AG04449 (cell line): ENCODE measurements around the gene EFNA5.

Source experiments
- CTCF ChIA-PET: fragments of 350-600 bp; formaldehyde crosslinking; extraction: SDS; loops from one replicate; lab custom pipeline; 2021; ENCODE audit warnings: antibody characterized with exemption; lab: Yijun Ruan, JAX
- POLR2A ChIA-PET: fragments of 400-600, 350-600 bp; formaldehyde crosslinking; extraction: SDS; loops from one replicate; lab custom pipeline; 2020; ENCODE audit warnings: antibody characterized with exemption, inconsistent platforms; lab: Yijun Ruan, JAX
- DNase-seq: peaks from one replicate; pipeline ENCODE4 v3.0.0-alpha.2; 2010; ENCODE audit warnings: low read depth, low spot score
- H3K4me3 ChIP-seq: 2 replicates; pipeline ENCODE4 v1.5.1; 2011; ENCODE audit warnings: low read depth, mild to moderate bottlenecking, control low read depth, low read length
- CTCF ChIP-seq: IDR thresholded peaks from one replicate; pipeline ENCODE4 v1.5.1; 2011; ENCODE audit warnings: mild to moderate bottlenecking, moderate library complexity, low read length, control low read depth, inconsistent platforms; ENCODE audit not compliant: insufficient read depth; ENCODE audit errors: missing control alignments

EFNA5 gene

GRCh38 chr5:107617052-107617451, 53.7 kb downstream of the EFNA5 start:
- TF ChIP-seq CTCF: no peak
- no peak for DNase-seq
- no peak overlapping the region for H3K4me3 ChIP-seq
- POLR2A ChIA-PET: no interaction called here
- CTCF ChIA-PET: no interaction called here

- CTCF ChIA-PET: no interaction called here
Measured at GRCh38 chr5:107616213-107616612, 54.5 kb downstream of the EFNA5 start.

GRCh38 chr5:107615299-107615817, 55.4 kb downstream of the EFNA5 start:
- DNase-seq: no peak
- TF ChIP-seq CTCF: no peak
- ChIA-PET CTCF (no interaction called here), POLR2A (no interaction called here)
- no peak overlapping the region for H3K4me3 ChIP-seq

More at GRCh38 chr5:107616213-107616612, 54.5 kb downstream of the EFNA5 start:
- no peak for DNase-seq
- no peak overlapping the region for H3K4me3 ChIP-seq
- POLR2A ChIA-PET: no interaction called here
- TF ChIP-seq CTCF: no peak

- DNase-seq: no peak
- TF ChIP-seq CTCF: no peak
- ChIA-PET POLR2A (no interaction called here), CTCF (no interaction called here)
- no peak overlapping the region for H3K4me3 ChIP-seq
Measured at GRCh38 chr5:107612541-107612940, 58.2 kb downstream of the EFNA5 start.

GRCh38 chr5:107610798-107611197, 59.9 kb downstream of the EFNA5 start:
- TF ChIP-seq CTCF: no peak
- CTCF ChIA-PET: no interaction called here
- H3K4me3 ChIP-seq: no peak overlapping the region
- no peak for DNase-seq
- POLR2A ChIA-PET: no interaction called here

GRCh38 chr5:107607671-107608345, 62.9 kb downstream of the EFNA5 start:
- CTCF ChIA-PET: interaction anchor here (1.2 kb wide), 1 partner anchor 10 kb away, joined by 3 read pairs; no protein-coding TSS in a partner anchor
- no peak for TF ChIP-seq CTCF
- H3K4me3 ChIP-seq: no peak overlapping the region
- POLR2A ChIA-PET: no interaction called here
- DNase-seq: no peak
